Measurements from ENCODE around the gene GPC1.

GPC1 gene

GRCh38 chr2:240512666-240513535, 77.4 kb downstream of the GPC1 start:
- ChIA-PET CTCF (interaction anchor here (0.7 to 1.6 kb wide), 4 partner anchors 16 to 328 kb away, joined by 3 to 11 read pairs (median 4); no protein-coding TSS in a partner anchor), POLR2A (no interaction called here)
- Histone ChIP-seq H3K4me3 (ENCODE audit: control insufficient read depth in 1 of 7, extremely low read depth in 1 of 7, insufficient read depth in 4 of 7, low read depth in 2 of 7, low read length in 6 of 7) (no peak overlapping the region), H3K9me3 (ENCODE audit: control extremely low read depth in 1 of 5, control insufficient read depth in 4 of 5, insufficient read depth in 2 of 5, low read depth in 1 of 5, low read length in 4 of 5) (no peaks in the 10 kb centered on the region), H3K27me3 (replicated peaks in 2 of 5; ENCODE audit: control insufficient read depth in 4 of 5, insufficient read depth in 5 of 5, low read length in 4 of 5) (no peaks in the 10 kb centered on the region), H3K36me3 (ENCODE audit: control insufficient read depth in 4 of 4, insufficient read depth in 4 of 4, low read length in 3 of 4) (peaks cover 0 to 21% (median 12%) of the 10 kb centered on the region in 4 experiments), H3K4me1 (ENCODE audit: control extremely low read depth in 1 of 4, control insufficient read depth in 4 of 4, insufficient read depth in 4 of 4, low read length in 3 of 4) (peaks cover 0 to 4% (median 4%) of the 10 kb centered on the region in 4 experiments), H3K27ac (ENCODE audit: insufficient read depth in 1 of 2, low read depth in 1 of 2, low read length in 2 of 2, poor library complexity in 1 of 2, severe bottlenecking in 2 of 2) (no peak overlapping the region)
- DNase-seq: no peak
- whole genome bisulfite sequencing (ENCODE audit: insufficient coverage): 97% methylated on average over 21 of the region's 21 CpGs

- peak; percentile 77 to 91 (median 90) for DNase-seq
- peaks cover 0 to 21% (median 12%) of the 10 kb centered on the region in 4 experiments for H3K36me3 ChIP-seq (ENCODE audit: control insufficient read depth in 4 of 4, insufficient read depth in 4 of 4, low read length in 3 of 4)
- POLR2A ChIA-PET: interaction anchor here (0.6 to 1.1 kb wide), 3 partner anchors 47 to 143 kb away, joined by 3 to 4 read pairs (median 3); no protein-coding TSS in a partner anchor
- peaks cover 0 to under 1% (median 0%) of the 10 kb centered on the region in 5 experiments for H3K27me3 ChIP-seq (replicated peaks in 2 of 5; ENCODE audit: control insufficient read depth in 4 of 5, insufficient read depth in 5 of 5, low read length in 4 of 5)
- CTCF ChIA-PET: interaction anchor here (0.7 to 1.6 kb wide), 13 partner anchors 9 to 327 kb away, joined by 3 to 11 read pairs (median 3); no protein-coding TSS in a partner anchor
- no peak overlapping the region for H3K27ac ChIP-seq (ENCODE audit: insufficient read depth in 1 of 2, low read depth in 1 of 2, low read length in 2 of 2, poor library complexity in 1 of 2, severe bottlenecking in 2 of 2)
- H3K4me1 ChIP-seq (ENCODE audit: control extremely low read depth in 1 of 4, control insufficient read depth in 4 of 4, insufficient read depth in 4 of 4, low read length in 3 of 4): peaks cover 0 to 4% (median 4%) of the 10 kb centered on the region in 4 experiments
- H3K9me3 ChIP-seq (ENCODE audit: control extremely low read depth in 1 of 5, control insufficient read depth in 4 of 5, insufficient read depth in 2 of 5, low read depth in 1 of 5, low read length in 4 of 5): no peaks in the 10 kb centered on the region
- 76% methylated on average over 5 of the region's 13 CpGs for WGBS (ENCODE audit: insufficient coverage)
- no peak overlapping the region for H3K4me3 ChIP-seq (ENCODE audit: control insufficient read depth in 1 of 7, extremely low read depth in 1 of 7, insufficient read depth in 4 of 7, low read depth in 2 of 7, low read length in 6 of 7)
Observed at GRCh38 chr2:240513549-240514287, 78.3 kb downstream of the GPC1 start.

GRCh38 chr2:240514631-240515030, 79.2 kb downstream of the GPC1 start:
- H3K4me3 ChIP-seq (ENCODE audit: control insufficient read depth in 1 of 7, extremely low read depth in 1 of 7, insufficient read depth in 4 of 7, low read depth in 2 of 7, low read length in 6 of 7): no peak overlapping the region
- CTCF ChIA-PET: interaction anchor here (0.7 to 1.6 kb wide), 10 partner anchors 8 to 324 kb away, joined by 3 to 11 read pairs (median 4); no protein-coding TSS in a partner anchor
- WGBS (ENCODE audit: insufficient coverage): 95% methylated on average over 2 of the region's 2 CpGs
- H3K27ac ChIP-seq (ENCODE audit: insufficient read depth in 1 of 2, low read depth in 1 of 2, low read length in 2 of 2, poor library complexity in 1 of 2, severe bottlenecking in 2 of 2): no peak overlapping the region
- peaks cover 0 to 4% (median 4%) of the 10 kb centered on the region in 4 experiments for H3K4me1 ChIP-seq (ENCODE audit: control extremely low read depth in 1 of 4, control insufficient read depth in 4 of 4, insufficient read depth in 4 of 4, low read length in 3 of 4)
- DNase-seq: no peak
- peaks cover 0 to 15% (median 12%) of the 10 kb centered on the region in 4 experiments for H3K36me3 ChIP-seq (ENCODE audit: control insufficient read depth in 4 of 4, insufficient read depth in 4 of 4, low read length in 3 of 4)
- H3K9me3 ChIP-seq (ENCODE audit: control extremely low read depth in 1 of 5, control insufficient read depth in 4 of 5, insufficient read depth in 2 of 5, low read depth in 1 of 5, low read length in 4 of 5): no peaks in the 10 kb centered on the region
- H3K27me3 ChIP-seq (replicated peaks in 2 of 5; ENCODE audit: control insufficient read depth in 4 of 5, insufficient read depth in 5 of 5, low read length in 4 of 5): peaks cover 0 to 10% (median 0%) of the 10 kb centered on the region in 5 experiments
- POLR2A ChIA-PET: interaction anchor here (0.6 to 1.1 kb wide), 3 partner anchors 23 to 142 kb away, joined by 3 read pairs; no protein-coding TSS in a partner anchor

- 98% methylated on average over 4 of the region's 4 CpGs for WGBS (ENCODE audit: insufficient coverage)
- CTCF ChIA-PET: interaction anchor here (1.4 kb wide), 1 partner anchor 49 kb away, joined by 5 read pairs; no protein-coding TSS in a partner anchor
Observed at GRCh38 chr2:240517342-240517741, 81.9 kb downstream of the GPC1 start.

More at GRCh38 chr2:240517342-240517741, 81.9 kb downstream of the GPC1 start:
- no peak overlapping the region for H3K27ac ChIP-seq (ENCODE audit: insufficient read depth in 1 of 2, low read depth in 1 of 2, low read length in 2 of 2, poor library complexity in 1 of 2, severe bottlenecking in 2 of 2)
- H3K36me3 ChIP-seq (ENCODE audit: control insufficient read depth in 4 of 4, insufficient read depth in 4 of 4, low read length in 3 of 4): peaks cover 0 to 10% (median 8%) of the 10 kb centered on the region in 4 experiments
- H3K9me3 ChIP-seq (ENCODE audit: control extremely low read depth in 1 of 5, control insufficient read depth in 4 of 5, insufficient read depth in 2 of 5, low read depth in 1 of 5, low read length in 4 of 5): peaks cover 0 to 18% (median 6%) of the 10 kb centered on the region in 5 experiments
- POLR2A ChIA-PET: no interaction called here
- peaks cover 0 to 11% (median 7%) of the 10 kb centered on the region in 4 experiments for H3K4me1 ChIP-seq (ENCODE audit: control extremely low read depth in 1 of 4, control insufficient read depth in 4 of 4, insufficient read depth in 4 of 4, low read length in 3 of 4)
- no peak for DNase-seq
- peaks cover 0 to 23% (median 0%) of the 10 kb centered on the region in 5 experiments for H3K27me3 ChIP-seq (replicated peaks in 2 of 5; ENCODE audit: control insufficient read depth in 4 of 5, insufficient read depth in 5 of 5, low read length in 4 of 5)
- H3K4me3 ChIP-seq (ENCODE audit: control insufficient read depth in 1 of 7, extremely low read depth in 1 of 7, insufficient read depth in 4 of 7, low read depth in 2 of 7, low read length in 6 of 7): no peak overlapping the region

Measured in common myeloid progenitor, CD34-positive (primary cell).